Peyer's patch (tissue), 4 donors: Measurements from ENCODE around the gene SLC17A5. TPM values are rescaled to one million over a fixed set of nuclear protein-coding genes. Genes with fewer than 3 reads are reported as not detected.
A peak's percentile ranks its signal among the peaks of the same experiment; 100 is the strongest.

Source experiments
- DNase-seq, 3 donors: peaks; one replicate each; pipeline ENCODE4 v3.0.0-alpha.2; 2017 to 2019
- H3K27ac ChIP-seq, 4 donors: fragments of 200-600 bp; sonication (generic); one replicate each; pipeline ENCODE4 v1.5.1; 2016 to 2019
- H3K27me3 ChIP-seq, 2 donors: fragments of 200-600 bp; sonication (generic); one replicate each; pipeline ENCODE4 v1.5.1; 2019
- H3K36me3 ChIP-seq, 3 donors: fragments of 200-600 bp; sonication (generic); one replicate each; pipeline ENCODE4 v1.5.1; 2016 to 2019
- H3K4me1 ChIP-seq, 4 donors: fragments of 200-600 bp; sonication (generic); one replicate each; pipeline ENCODE4 v1.5.1; 2016 to 2019
- H3K4me3 ChIP-seq, 4 donors: fragments of 200-600 bp; sonication (generic); 1 replicate in 3 of 4; 2 replicates in 1 of 4; pipeline ENCODE4 v1.5.1; 2016 to 2019; ENCODE audit warnings: mild to moderate bottlenecking in 1 of 4
- H3K9me3 ChIP-seq, 4 donors: fragments of 200-600 bp; sonication (generic); one replicate each; pipeline ENCODE4 v1.5.1; 2016 to 2019; ENCODE audit warnings: mild to moderate bottlenecking in 1 of 4
- POLR2A ChIP-seq, 2 donors: fragments of 450-650 bp; IDR thresholded peaks; one replicate each; pipeline ENCODE4 v1.5.1; 2017; ENCODE audit warnings: antibody characterized with exemption in 2 of 2, mild to moderate bottlenecking in 2 of 2, moderate library complexity in 2 of 2
- total RNA-seq, 4 donors: library from RNA; depleted of rRNA; stranded (reverse); fragments of >200 nt; gene quantifications; one replicate each; pipeline ENCODE4 v1.1.0, GENCODE V29; 2016
- TF ChIP-seq, protein P1 (sequence below), 6 experiments: fragments of 450-650 bp in 4 of 6; fragments of 200-600 bp in 2 of 6; sonication (generic) in 1 of 6; IDR thresholded peaks; one replicate each; pipeline ENCODE4 v1.5.1; 2017 to 2019; ENCODE audit warnings: antibody characterized with exemption in 6 of 6, mild to moderate bottlenecking in 3 of 6, moderate library complexity in 1 of 6

The SLC17A5 gene
- total RNA-seq, 4 donors from 2014 or later = 6.6 to 49.7 (median 26.3) TPM

DNA sequence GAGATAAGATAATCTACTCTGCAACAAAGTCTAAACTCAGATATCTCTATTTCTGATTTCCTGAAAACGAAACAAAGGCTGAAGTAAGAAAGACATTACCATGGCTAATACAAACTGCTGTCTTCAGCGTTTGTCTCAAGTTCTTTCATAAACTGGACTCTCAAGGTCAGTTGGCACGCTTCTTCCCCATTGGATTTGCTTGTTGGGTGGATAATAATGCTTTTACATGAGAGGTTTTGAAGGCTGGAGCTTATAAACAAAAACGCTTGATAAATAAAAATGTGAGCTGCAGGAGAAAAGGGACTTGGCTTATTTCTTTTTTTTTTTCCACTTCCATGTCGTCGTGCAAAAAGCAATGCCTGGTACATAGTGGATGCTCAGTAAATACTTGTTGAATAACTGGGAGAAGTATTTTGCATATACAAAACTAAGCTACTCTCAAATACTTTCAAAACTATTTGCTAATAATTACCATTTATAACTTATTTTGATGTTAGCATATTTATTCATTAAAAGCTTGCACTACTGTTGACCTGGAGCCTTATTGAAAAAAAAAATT lies 67.3 kb downstream of the SLC17A5 start:
- Histone ChIP-seq H3K9me3 (no peaks in the 10 kb centered on the region), H3K27ac (peak overlapping the region; percentile 76 to 88 (median 83)), H3K36me3 (no peaks in the 10 kb centered on the region), H3K4me1 (peaks cover 0 to 11% (median 3%) of the 10 kb centered on the region in 4 donors), H3K27me3 (no peaks in the 10 kb centered on the region), H3K4me3 (peak overlapping the region in 2 of 4 donors; percentile 11 to 37)
- DNase-seq = no peak
- TF ChIP-seq, protein P1, sequence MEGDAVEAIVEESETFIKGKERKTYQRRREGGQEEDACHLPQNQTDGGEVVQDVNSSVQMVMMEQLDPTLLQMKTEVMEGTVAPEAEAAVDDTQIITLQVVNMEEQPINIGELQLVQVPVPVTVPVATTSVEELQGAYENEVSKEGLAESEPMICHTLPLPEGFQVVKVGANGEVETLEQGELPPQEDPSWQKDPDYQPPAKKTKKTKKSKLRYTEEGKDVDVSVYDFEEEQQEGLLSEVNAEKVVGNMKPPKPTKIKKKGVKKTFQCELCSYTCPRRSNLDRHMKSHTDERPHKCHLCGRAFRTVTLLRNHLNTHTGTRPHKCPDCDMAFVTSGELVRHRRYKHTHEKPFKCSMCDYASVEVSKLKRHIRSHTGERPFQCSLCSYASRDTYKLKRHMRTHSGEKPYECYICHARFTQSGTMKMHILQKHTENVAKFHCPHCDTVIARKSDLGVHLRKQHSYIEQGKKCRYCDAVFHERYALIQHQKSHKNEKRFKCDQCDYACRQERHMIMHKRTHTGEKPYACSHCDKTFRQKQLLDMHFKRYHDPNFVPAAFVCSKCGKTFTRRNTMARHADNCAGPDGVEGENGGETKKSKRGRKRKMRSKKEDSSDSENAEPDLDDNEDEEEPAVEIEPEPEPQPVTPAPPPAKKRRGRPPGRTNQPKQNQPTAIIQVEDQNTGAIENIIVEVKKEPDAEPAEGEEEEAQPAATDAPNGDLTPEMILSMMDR (IDR thresholded peaks at IDR 0.05) = no peak
- TF ChIP-seq POLR2A (IDR thresholded peaks at IDR 0.05) = no peak

DNA sequence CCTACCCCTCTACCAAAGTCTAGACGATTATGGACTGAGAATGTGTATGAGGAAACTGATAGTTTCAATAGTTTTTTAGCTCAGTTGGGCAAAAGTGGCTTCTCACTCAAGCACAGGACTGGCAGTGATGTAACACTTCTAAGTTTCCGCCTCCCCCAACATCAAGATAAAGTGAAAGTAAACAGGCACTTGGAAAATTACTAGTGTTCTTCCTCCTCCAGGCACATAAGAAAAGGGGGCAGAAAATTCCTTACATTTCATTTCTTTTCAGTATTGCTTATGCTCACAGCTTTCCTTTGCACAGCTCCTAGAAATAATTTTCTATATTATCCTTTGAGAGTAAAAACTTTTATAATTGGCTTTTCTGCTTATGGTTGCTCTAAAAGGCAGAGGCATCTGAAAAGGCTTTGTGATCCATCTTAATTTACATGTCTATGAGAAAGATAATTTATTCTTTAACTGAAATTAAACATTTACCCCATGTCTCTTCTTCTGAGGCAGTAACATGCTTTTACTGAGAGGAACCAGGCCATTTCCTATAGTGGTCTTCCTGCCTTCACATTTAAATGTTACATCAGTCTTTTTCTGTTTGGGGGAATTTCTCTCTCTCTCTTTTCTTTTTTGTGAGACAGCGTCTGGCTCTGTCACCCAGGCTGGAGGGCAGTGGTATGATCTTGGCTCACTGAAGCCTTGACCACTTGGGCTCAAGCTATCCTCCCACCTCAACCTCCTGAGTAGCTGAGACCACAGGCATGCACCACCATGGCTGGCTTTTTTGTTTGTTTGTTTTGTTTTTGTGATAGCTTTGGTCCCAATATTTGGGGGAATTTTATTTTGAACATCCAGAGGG lies 68.0 kb downstream of the SLC17A5 start:
- peak in 2 of 3 donors; percentile 52 to 74 for DNase-seq
- Histone ChIP-seq H3K27ac (peak overlapping the region; percentile 76 to 88 (median 83)), H3K36me3 (no peaks in the 10 kb centered on the region), H3K27me3 (no peaks in the 10 kb centered on the region), H3K4me3 (peak overlapping the region; percentile 1 to 37 (median 7)), H3K4me1 (peaks cover 0 to 11% (median 4%) of the 10 kb centered on the region in 4 donors), H3K9me3 (no peaks in the 10 kb centered on the region)
- TF ChIP-seq, protein P1 (IDR thresholded peaks at IDR 0.05) = peak in 1 of 6 experiments; percentile 1
- peak in 1 of 2 donors; percentile 10 for TF ChIP-seq POLR2A (IDR thresholded peaks at IDR 0.05)

DNA sequence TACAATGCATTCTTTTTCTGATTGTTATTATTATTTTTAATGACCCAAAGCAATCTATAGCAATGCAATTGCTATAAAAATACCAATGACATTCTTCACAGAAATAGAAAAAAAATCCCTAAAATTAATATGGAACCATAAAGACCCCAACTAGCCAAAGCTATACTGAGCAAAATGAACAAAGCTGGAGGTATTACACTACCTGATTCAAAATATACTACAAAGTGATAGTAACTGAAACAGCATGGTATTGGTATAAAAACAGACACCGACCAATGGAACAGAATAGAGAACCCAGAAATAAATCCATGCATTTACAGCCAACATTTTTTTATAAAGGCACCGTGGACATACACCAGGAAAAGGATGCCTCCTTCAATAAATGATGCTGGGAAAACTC lies 72.5 kb downstream of the SLC17A5 start:
- peak overlapping the region in 3 of 4 donors; percentile 70 to 90 (median 76) for H3K27ac ChIP-seq
- no peaks in the 10 kb centered on the region for H3K27me3 ChIP-seq
- H3K9me3 ChIP-seq = no peaks in the 10 kb centered on the region
- DNase-seq = no peak
- H3K4me3 ChIP-seq = no peak overlapping the region
- TF ChIP-seq POLR2A (IDR thresholded peaks at IDR 0.05) = no peak
- TF ChIP-seq, protein P1 (IDR thresholded peaks at IDR 0.05) = no peak
- H3K4me1 ChIP-seq = peaks cover 0 to 23% (median 11%) of the 10 kb centered on the region in 4 donors
- no peaks in the 10 kb centered on the region for H3K36me3 ChIP-seq

DNA sequence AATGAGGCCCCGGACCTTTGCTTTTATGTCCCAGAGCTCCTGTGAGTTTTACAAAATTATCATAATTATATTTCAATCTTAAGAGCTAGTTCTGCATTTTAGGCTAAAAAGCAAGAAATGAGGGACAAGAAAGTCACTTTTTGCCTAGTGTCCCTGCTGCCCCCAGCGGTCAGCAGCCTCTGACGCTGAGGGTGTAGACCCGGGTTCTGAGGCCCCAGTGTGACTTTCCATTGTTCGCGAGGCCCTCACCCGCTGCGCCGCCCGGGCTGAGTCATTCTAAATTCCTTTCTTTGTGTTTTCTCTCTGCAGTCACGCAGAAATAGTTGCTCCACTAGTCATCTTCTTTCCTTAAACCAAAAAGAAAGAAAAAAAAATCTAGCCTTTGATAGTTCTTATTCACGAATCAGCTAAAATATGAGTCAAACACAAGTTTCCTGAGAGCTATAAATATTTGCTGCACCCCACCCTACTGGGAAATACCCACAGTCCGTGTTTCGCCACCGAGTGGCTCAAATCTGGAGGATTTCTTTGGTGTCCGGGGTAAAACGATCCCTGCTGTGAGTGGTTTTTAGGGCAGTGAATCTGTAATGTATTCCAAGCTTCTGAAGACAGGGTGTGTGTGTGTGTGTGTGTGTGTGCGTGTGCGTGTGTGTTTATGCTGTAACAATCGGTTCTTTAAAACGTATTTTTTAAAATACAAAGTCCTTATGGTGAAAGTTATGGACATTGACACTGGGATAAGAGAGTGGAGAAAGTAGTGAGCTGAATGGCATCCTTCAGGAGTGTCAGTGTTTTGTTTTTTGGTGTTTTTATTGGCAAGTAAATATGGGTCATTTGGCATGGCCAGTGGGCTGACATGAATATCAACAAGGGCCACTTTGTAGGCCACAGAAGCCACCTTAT lies 73.3 kb downstream of the SLC17A5 start:
- DNase-seq = peak; percentile 63 to 85 (median 70)
- peak in 1 of 2 donors; percentile 14 for TF ChIP-seq POLR2A (IDR thresholded peaks at IDR 0.05)
- TF ChIP-seq, protein P1 (IDR thresholded peaks at IDR 0.05) = peak in 5 of 6 experiments; percentile 13 to 38 (median 32)
- no peaks in the 10 kb centered on the region for H3K9me3 ChIP-seq
- H3K27ac ChIP-seq = peak overlapping the region; percentile 70 to 90 (median 76)
- peaks cover 0 to 23% (median 9%) of the 10 kb centered on the region in 4 donors for H3K4me1 ChIP-seq
- no peaks in the 10 kb centered on the region for H3K36me3 ChIP-seq
- no peaks in the 10 kb centered on the region for H3K27me3 ChIP-seq
- peak overlapping the region; percentile 10 to 27 (median 16) for H3K4me3 ChIP-seq

DNA sequence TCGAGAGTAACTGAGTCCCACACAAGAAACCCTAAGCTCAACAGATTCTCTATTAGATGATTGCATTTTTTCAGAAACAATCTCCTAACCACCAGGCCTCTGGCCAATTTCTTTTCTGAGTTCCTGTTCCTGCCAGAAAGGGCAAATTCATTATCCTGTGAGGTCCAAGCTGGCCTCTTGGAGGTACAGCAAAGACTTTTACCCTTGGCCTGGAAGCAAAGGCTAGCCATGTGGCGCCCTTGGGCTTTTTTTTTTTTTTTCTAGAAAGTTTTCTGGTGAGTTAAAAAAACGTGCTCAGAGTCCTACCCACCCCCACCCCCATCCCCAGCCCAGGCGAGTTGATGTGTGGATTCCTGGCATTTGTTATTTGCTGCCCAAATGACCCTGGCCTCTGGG lies 73.9 kb downstream of the SLC17A5 start:
- Histone ChIP-seq H3K27me3 (no peaks in the 10 kb centered on the region), H3K4me3 (peak overlapping the region; percentile 10 to 27 (median 16)), H3K4me1 (peaks cover 0 to 18% (median 6%) of the 10 kb centered on the region in 4 donors), H3K36me3 (no peaks in the 10 kb centered on the region), H3K9me3 (no peaks in the 10 kb centered on the region), H3K27ac (peak overlapping the region; percentile 70 to 90 (median 76))
- no peak for TF ChIP-seq POLR2A (IDR thresholded peaks at IDR 0.05)
- TF ChIP-seq, protein P1 (IDR thresholded peaks at IDR 0.05) = no peak
- no peak for DNase-seq
